Smooth muscle cell (in vitro differentiated cells): ENCODE measurements around the gene SLC25A30. TPM values are rescaled to one million over a fixed set of nuclear protein-coding genes. Genes with fewer than 3 reads are reported as not detected.
"Not testable (repeated sequence)": the region's sequence is repeated elsewhere in the genome, so short reads cannot be mapped to it uniquely, and the experiment has no call there.

ENCODE experiments used
- DNase-seq: peaks from one replicate; lab custom pipeline; 2025; ENCODE audit not compliant: unreplicated experiment; lab: John Stamatoyannopoulos, UW
- H2AFZ ChIP-seq: fragments of 200-600 bp; sonication (generic); 2 replicates; pipeline ENCODE4 v1.6.0; 2016; ENCODE audit warnings: antibody characterized with exemption, low read depth, mild to moderate bottlenecking
- H3F3A ChIP-seq: fragments of 200-600 bp; sonication (generic); 2 replicates; pipeline ENCODE4 v1.6.0; 2017; ENCODE audit warnings: antibody characterized with exemption, low read depth
- H3K27ac ChIP-seq: fragments of 200-600 bp; sonication (generic); 2 replicates; pipeline ENCODE4 v1.5.1; 2016; ENCODE audit warnings: low read depth, mild to moderate bottlenecking
- H3K27me3 ChIP-seq: fragments of 200-600 bp; sonication (generic); 2 replicates; pipeline ENCODE4 v1.6.1; 2016; ENCODE audit warnings: low read depth, mild to moderate bottlenecking
- H3K36me3 ChIP-seq: fragments of 200-600 bp; sonication (generic); 2 replicates; pipeline ENCODE4 v1.5.1; 2016; ENCODE audit warnings: low read depth
- H3K4me1 ChIP-seq: fragments of 200-600 bp; sonication (generic); 2 replicates; pipeline ENCODE4 v1.5.1; 2016; ENCODE audit warnings: low read depth
- H3K4me2 ChIP-seq: fragments of 200-600 bp; sonication (generic); 2 replicates; pipeline ENCODE4 v1.6.0; 2016; ENCODE audit warnings: mild to moderate bottlenecking
- H3K4me3 ChIP-seq: fragments of 200-600 bp; sonication (generic); 2 replicates; pipeline ENCODE4 v1.5.1; 2016; ENCODE audit warnings: mild to moderate bottlenecking
- H3K79me2 ChIP-seq: fragments of 200-600 bp; sonication (generic); 2 replicates; pipeline ENCODE4 v1.6.0; 2016; ENCODE audit warnings: low read depth, mild to moderate bottlenecking
- H3K9ac ChIP-seq: fragments of 200-600 bp; sonication (generic); 2 replicates; pipeline ENCODE4 v1.6.0; 2016; ENCODE audit warnings: low read depth
- H3K9me3 ChIP-seq: fragments of 200-600 bp; sonication (generic); replicated peaks from 2 replicates; pipeline ENCODE4 v1.5.1; 2016; ENCODE audit warnings: low read depth
- H4K20me1 ChIP-seq: fragments of 200-600 bp; sonication (generic); 2 replicates; pipeline ENCODE4 v1.6.0; 2016; ENCODE audit warnings: low read depth
- CTCF ChIP-seq: fragments of 200-600 bp; sonication (generic); IDR thresholded peaks from 2 replicates; pipeline ENCODE4 v1.5.1; 2017; ENCODE audit warnings: borderline replicate concordance, mild to moderate bottlenecking, antibody characterized with exemption; ENCODE audit not compliant: insufficient read depth, poor library complexity, severe bottlenecking
- WGBS: methylation state at CpG from one replicate; pipeline ENCODE4 v1.1.7; 2016; ENCODE audit warnings: low lambda C conversion rate; 5-methylcytosine and 5-hydroxymethylcytosine counted together
- polyA plus RNA-seq: library from polyadenylated mRNA; unstranded; fragments of >200 nt; fragmentation: Nextera tagmentation; extraction: Ambion mirVana; gene quantifications from 2 replicates; pipeline ENCODE4 v1.2.1, GENCODE V29; 2016
- total RNA-seq: library from RNA; depleted of rRNA; stranded (reverse); fragments of >200 nt; gene quantifications from 2 replicates; pipeline ENCODE4 v1.2.3, GENCODE V29; 2014

The SLC25A30 gene
- total and polyA plus RNA-seq, 2 experiments from 2014 or later, result 1.3 to 6.8 TPM

- no peak for TF ChIP-seq CTCF
- H3K9ac ChIP-seq, result no peak overlapping the region
- no peak overlapping the region for H2AFZ ChIP-seq
- no peak overlapping the region for H3K27ac ChIP-seq
- no peak overlapping the region for H3K4me2 ChIP-seq
- H3K79me2 ChIP-seq, result no peaks in the 10 kb centered on the region
- no peaks in the 10 kb centered on the region for H3K4me1 ChIP-seq
- no peaks in the 10 kb centered on the region for H3K9me3 ChIP-seq
- no peak for DNase-seq
- no peaks in the 10 kb centered on the region for H3K36me3 ChIP-seq
- no peak overlapping the region for H3K4me3 ChIP-seq
- no peaks in the 10 kb centered on the region for H4K20me1 ChIP-seq
- WGBS, result 84% methylated on average over 5 of the region's 5 CpGs
- no peaks in the 10 kb centered on the region for H3K27me3 ChIP-seq
- H3F3A ChIP-seq, result no peaks in the 10 kb centered on the region
Measured at GRCh38 chr13:45433381-45433790, 15.2 kb upstream of the SLC25A30 start.

GRCh38 chr13:45432737-45433380, 14.7 kb upstream of the SLC25A30 start:
- no peak overlapping the region for H3K27ac ChIP-seq
- WGBS, result 100% methylated on average over 6 of the region's 6 CpGs

GRCh38 chr13:45426056-45426841, 8.1 kb upstream of the SLC25A30 start:
- H2AFZ ChIP-seq, H3K9ac ChIP-seq, H3K4me2 ChIP-seq, H4K20me1 ChIP-seq, H3K27ac ChIP-seq, H3K4me1 ChIP-seq, H3K9me3 ChIP-seq, H3K36me3 ChIP-seq, H3K4me3 ChIP-seq, H3F3A ChIP-seq, H3K79me2 ChIP-seq, DNase-seq, H3K27me3 ChIP-seq: not testable (repeated sequence)
- WGBS, result 92% methylated on average over 16 of the region's 16 CpGs

More at GRCh38 chr13:45432737-45433380, 14.7 kb upstream of the SLC25A30 start:
- H2AFZ ChIP-seq, result no peak overlapping the region
- no peaks in the 10 kb centered on the region for H3K36me3 ChIP-seq
- H3K9ac ChIP-seq, result no peak overlapping the region
- no peaks in the 10 kb centered on the region for H3K79me2 ChIP-seq
- no peak overlapping the region for H3K4me3 ChIP-seq
- no peaks in the 10 kb centered on the region for H3K27me3 ChIP-seq
- TF ChIP-seq CTCF, result no peak
- no peak for DNase-seq
- H3K4me2 ChIP-seq, result no peak overlapping the region
- no peaks in the 10 kb centered on the region for H3F3A ChIP-seq
- H4K20me1 ChIP-seq, result no peaks in the 10 kb centered on the region
- no peaks in the 10 kb centered on the region for H3K9me3 ChIP-seq
- no peaks in the 10 kb centered on the region for H3K4me1 ChIP-seq

- H3K4me3 ChIP-seq, result no peak overlapping the region
- 78% methylated on average over 3 of the region's 3 CpGs for WGBS
- no peaks in the 10 kb centered on the region for H3K36me3 ChIP-seq
- no peaks in the 10 kb centered on the region for H4K20me1 ChIP-seq
- no peaks in the 10 kb centered on the region for H3K9me3 ChIP-seq
- no peaks in the 10 kb centered on the region for H3K4me1 ChIP-seq
- no peak overlapping the region for H2AFZ ChIP-seq
- H3K79me2 ChIP-seq, result no peaks in the 10 kb centered on the region
- no peak for DNase-seq
- no peaks in the 10 kb centered on the region for H3K27me3 ChIP-seq
- TF ChIP-seq CTCF, result no peak
- no peaks in the 10 kb centered on the region for H3F3A ChIP-seq
- no peak overlapping the region for H3K9ac ChIP-seq
- no peak overlapping the region for H3K4me2 ChIP-seq
- no peak overlapping the region for H3K27ac ChIP-seq
Measured at GRCh38 chr13:45422731-45423292, 4.6 kb upstream of the SLC25A30 start.
